Karpas-422 (cell line): Measurements from ENCODE around the gene SLC23A2. TPM values are rescaled to one million over a fixed set of nuclear protein-coding genes. Genes with fewer than 3 reads are reported as not detected.

Source experiments
- DNase-seq: peaks from one replicate; pipeline ENCODE4 v3.0.0-alpha.2; 2015
- H2AFZ ChIP-seq: fragments of 200-600 bp; sonication (generic); 2 replicates; pipeline ENCODE4 v1.6.1; 2014; ENCODE audit warnings: antibody characterized with exemption, low read length, mixed read lengths
- H3K27ac ChIP-seq: fragments of 200-600 bp; sonication (generic); 2 replicates; pipeline ENCODE4 v1.5.1; 2014; ENCODE audit warnings: mild to moderate bottlenecking, low read length, moderate library complexity
- H3K27me3 ChIP-seq: fragments of 200-600 bp; sonication (generic); 2 replicates; pipeline ENCODE4 v1.6.1; 2014; ENCODE audit warnings: low read length, mixed read lengths
- H3K36me3 ChIP-seq: fragments of 200-600 bp; sonication (generic); 2 replicates; pipeline ENCODE4 v1.6.1; 2014; ENCODE audit warnings: low read length, mixed read lengths; ENCODE audit not compliant: insufficient read depth
- H3K4me1 ChIP-seq: fragments of 200-600 bp; sonication (generic); 2 replicates; pipeline ENCODE4 v1.6.1; 2014; ENCODE audit warnings: mild to moderate bottlenecking, low read length, mixed read lengths
- H3K4me2 ChIP-seq: fragments of 200-600 bp; sonication (generic); 2 replicates; pipeline ENCODE4 v1.6.1; 2014; ENCODE audit warnings: low read length, low read depth, mild to moderate bottlenecking; ENCODE audit not compliant: poor library complexity, severe bottlenecking
- H3K4me3 ChIP-seq: fragments of 200-600 bp; sonication (generic); 2 replicates; pipeline ENCODE4 v1.5.1; 2014; ENCODE audit warnings: mild to moderate bottlenecking, antibody characterized with exemption, low read length, mixed read lengths
- H3K79me2 ChIP-seq: fragments of 200-600 bp; sonication (generic); 2 replicates; pipeline ENCODE4 v1.6.1; 2014; ENCODE audit warnings: mild to moderate bottlenecking, low read length, mixed read lengths
- H3K9ac ChIP-seq: fragments of 200-600 bp; sonication (generic); 2 replicates; pipeline ENCODE4 v1.6.0; 2014; ENCODE audit warnings: low read length
- H3K9me2 ChIP-seq: fragments of 200-600 bp; sonication (generic), shearing (Covaris generic); replicated peaks from 2 replicates; pipeline ENCODE4 v1.6.0; 2014; ENCODE audit warnings: mild to moderate bottlenecking, low read length, moderate library complexity; ENCODE audit not compliant: insufficient read depth
- H3K9me3 ChIP-seq: fragments of 300-700, 200-600 bp; sonication (generic); 2 replicates; pipeline ENCODE4 v1.6.1; 2014; ENCODE audit warnings: low read length, mixed read lengths
- H4K20me1 ChIP-seq: fragments of 200-600 bp; sonication (generic); 2 replicates; pipeline ENCODE4 v1.6.1; 2014; ENCODE audit warnings: mild to moderate bottlenecking, antibody characterized with exemption, low read length, low read depth; ENCODE audit not compliant: insufficient read depth
- small RNA-seq: library from RNA; depleted of rRNA; stranded (forward); fragments of <200 nt; gene quantifications from one replicate; pipeline ENCODE3, GENCODE V24; 2014
- total RNA-seq: library from RNA; depleted of rRNA; stranded (reverse); fragments of >200 nt; shearing (Covaris generic); gene quantifications from 2 replicates; pipeline ENCODE4 v1.2.3, GENCODE V29; 2014; ENCODE audit warnings: low replicate concordance; rRNA removed

The SLC23A2 gene
- total RNA-seq, 1 experiment from 2014 or later = 49.2 TPM

- peaks cover 2% of the 10 kb centered on the region for H3K4me1 ChIP-seq
- peaks cover 58% of the 10 kb centered on the region for H3K79me2 ChIP-seq
- no peak overlapping the region for H3K9ac ChIP-seq
- H2AFZ ChIP-seq = no peak overlapping the region
- H4K20me1 ChIP-seq = peaks cover 28% of the 10 kb centered on the region; the same call in 1 of the 2 replicates
- H3K4me3 ChIP-seq = no peak overlapping the region
- H3K4me2 ChIP-seq = no peak overlapping the region
- H3K27me3 ChIP-seq = no peaks in the 10 kb centered on the region
- peaks cover 72% of the 10 kb centered on the region for H3K36me3 ChIP-seq
- no peaks in the 10 kb centered on the region for H3K9me3 ChIP-seq
- DNase-seq = no peak
- no peaks in the 10 kb centered on the region for H3K9me2 ChIP-seq
- no peak overlapping the region for H3K27ac ChIP-seq
Measured at GRCh38 chr20:4802527-4802926, 198.8 kb downstream of the SLC23A2 start.

Small RNA genes within 50 kb of the gene (small RNA-seq; reads per million reads assigned to genes)
- not detected for gene AL121890.1
- not detected for gene RF00322

Other genes starting within 250 kb of the SLC23A2 start
- 171 and 190 TPM in 2 replicates for gene RASSF2, start 177.9 kb downstream of the SLC23A2 start, total RNA-seq
- 124 and 228 TPM in 2 replicates for gene TMEM230, start 111.6 kb upstream of the SLC23A2 start, total RNA-seq
- 99.1 and 185 TPM in 2 replicates for gene PCNA, start 118.4 kb upstream of the SLC23A2 start, total RNA-seq
- gene CDS2, start 125.5 kb upstream of the SLC23A2 start, total RNA-seq = 12.5 and 26.8 TPM in 2 replicates